H1 (cell line): ENCODE measurements around the gene ELFN1. TPM values are rescaled to one million over a fixed set of nuclear protein-coding genes. Genes with fewer than 3 reads are reported as not detected.

Experiments used
- CTCF ChIA-PET: fragments of 300-600 bp; sonication (Branson Sonifier 250); formaldehyde crosslinking; loops from one replicate; lab custom pipeline; 2021; ENCODE audit not compliant: partially characterized antibody; lab: Charles Lee
- POLR2A ChIA-PET: fragments of 300-600 bp; sonication (Branson Sonifier 250); formaldehyde crosslinking; loops from one replicate; lab custom pipeline; 2021; ENCODE audit warnings: inconsistent platforms; ENCODE audit not compliant: partially characterized antibody; lab: Charles Lee
- DNase-seq, 2 experiments: peaks; one replicate each; pipeline versions ENCODE4 v3.0.0 to v3.0.0-alpha.2; 2010 to 2022; ENCODE audit warnings: low spot score in 2 of 2, low read depth in 1 of 2, mixed read lengths in 1 of 2
- FAIRE-seq: peaks from 2 replicates; lab custom pipeline; 2011; peaks lifted over from hg19 to GRCh38; lab: Jason Lieb, UNC
- H2AFZ ChIP-seq: 2 replicates; pipeline ENCODE4 v1.8.1; 2012; ENCODE audit warnings: low read length, inconsistent platforms
- H2AK5ac ChIP-seq: 2 replicates; pipeline ENCODE4 v1.6.1; 2013; ENCODE audit warnings: low read depth, low read length
- H2BK120ac ChIP-seq: replicated peaks from 2 replicates; pipeline ENCODE3; 2013; ENCODE audit warnings: low read depth, low read length, inconsistent platforms
- H2BK12ac ChIP-seq: 2 replicates; pipeline ENCODE4 v1.6.1; 2013; ENCODE audit warnings: low read depth, low read length
- H2BK15ac ChIP-seq: 2 replicates; pipeline ENCODE4 v1.6.1; 2013; ENCODE audit warnings: low read length
- H2BK20ac ChIP-seq: 2 replicates; pipeline ENCODE4 v1.6.1; 2013; ENCODE audit warnings: low read length
- H2BK5ac ChIP-seq: 2 replicates; pipeline ENCODE4 v1.6.1; 2013; ENCODE audit warnings: low read depth, low read length
- H3K14ac ChIP-seq: 2 replicates; pipeline ENCODE4 v1.6.1; 2013; ENCODE audit warnings: inconsistent platforms; ENCODE audit not compliant: insufficient read length
- H3K18ac ChIP-seq: 2 replicates; pipeline ENCODE4 v1.6.1; 2013; ENCODE audit warnings: low read length; ENCODE audit errors: extremely low read depth
- H3K23ac ChIP-seq: 2 replicates; pipeline ENCODE4 v1.6.1; 2013; ENCODE audit warnings: inconsistent platforms; ENCODE audit not compliant: insufficient read length
- H3K23me2 ChIP-seq: 2 replicates; pipeline ENCODE4 v1.6.1; 2013; ENCODE audit warnings: low read depth, low read length
- H3K27ac ChIP-seq: 2 replicates; pipeline ENCODE4 v1.6.1; 2011; ENCODE audit warnings: low read depth, low read length, inconsistent platforms
- H3K27me3 ChIP-seq, 4 experiments: replicated peaks in 1 of 4; 1 replicate in 1 of 4; 2 replicates in 3 of 4; pipeline versions ENCODE4 v1.6.1 to v1.8.1; 2011 to 2013; ENCODE audit warnings: low read length in 3 of 4, mild to moderate bottlenecking in 3 of 4, inconsistent platforms in 2 of 4, mixed read lengths in 2 of 4, moderate library complexity in 1 of 4; ENCODE audit not compliant: control insufficient read depth in 3 of 4, insufficient read depth in 3 of 4; ENCODE audit errors: extremely low read depth in 1 of 4
- H3K36me3 ChIP-seq, 4 experiments: 2 replicates each; pipeline versions ENCODE4 v1.6.1 to v1.8.1; 2011 to 2013; ENCODE audit warnings: mild to moderate bottlenecking in 4 of 4, low read length in 3 of 4, moderate library complexity in 2 of 4, control low read depth in 1 of 4, inconsistent platforms in 1 of 4; ENCODE audit not compliant: insufficient read depth in 4 of 4, control insufficient read depth in 2 of 4
- H3K4ac ChIP-seq: replicated peaks from 2 replicates; pipeline ENCODE3; 2013; ENCODE audit warnings: low read length, low read depth, mixed read lengths, inconsistent platforms; ENCODE audit not compliant: insufficient read length
- H3K4me1 ChIP-seq, 4 experiments: replicated peaks in 1 of 4; 1 replicate in 1 of 4; 2 replicates in 3 of 4; pipeline versions ENCODE4 v1.6.1 to v1.8.1; 2011 to 2013; ENCODE audit warnings: low read length in 3 of 4, inconsistent platforms in 2 of 4, mixed read lengths in 1 of 4; ENCODE audit not compliant: insufficient read depth in 4 of 4, control insufficient read depth in 3 of 4
- H3K4me2 ChIP-seq, 2 experiments: 2 replicates each; pipeline versions ENCODE4 v1.6.1 to v1.8.1; 2011 to 2013; ENCODE audit warnings: low read depth in 2 of 2, low read length in 2 of 2, control low read depth in 1 of 2, inconsistent platforms in 1 of 2, mild to moderate bottlenecking in 1 of 2; ENCODE audit not compliant: insufficient read depth in 1 of 2
- H3K4me3 ChIP-seq, 4 experiments: fragments of 200-600, 300-600 bp in 1 of 4; sonication (generic), shearing (Covaris generic), sonication (Bioruptor Twin) in 1 of 4; 2 replicates each; pipeline versions ENCODE4 v1.5.1 to v1.8.1; 2011 to 2016; ENCODE audit warnings: low read length in 4 of 4, low read depth in 3 of 4, control low read depth in 2 of 4, inconsistent platforms in 2 of 4, mild to moderate bottlenecking in 2 of 4, mixed read lengths in 1 of 4, moderate library complexity in 1 of 4; ENCODE audit not compliant: insufficient read depth in 2 of 4; ENCODE audit errors: extremely low read depth in 1 of 4
- H3K56ac ChIP-seq: replicated peaks from 2 replicates; pipeline ENCODE3; 2013; ENCODE audit warnings: low read depth, mild to moderate bottlenecking, mixed read lengths, low read length, inconsistent platforms; ENCODE audit not compliant: insufficient read length
- H3K79me1 ChIP-seq: 2 replicates; pipeline ENCODE4 v1.6.1; 2013; ENCODE audit warnings: low read depth, low read length, control low read depth
- H3K79me2 ChIP-seq, 2 experiments: 2 replicates each; pipeline versions ENCODE4 v1.6.1 to v1.8.1; 2012 to 2013; ENCODE audit warnings: low read length in 2 of 2, mild to moderate bottlenecking in 2 of 2, inconsistent platforms in 1 of 2; ENCODE audit not compliant: insufficient read depth in 2 of 2, control insufficient read depth in 1 of 2
- H3K9ac ChIP-seq, 4 experiments: replicated peaks in 1 of 4; 1 replicate in 1 of 4; 2 replicates in 3 of 4; pipeline versions ENCODE4 v1.6.1 to v1.8.1; 2011 to 2013; ENCODE audit warnings: low read depth in 3 of 4, low read length in 3 of 4, control low read depth in 2 of 4, mild to moderate bottlenecking in 2 of 4, moderate library complexity in 2 of 4, inconsistent platforms in 1 of 4; ENCODE audit errors: extremely low read depth in 1 of 4
- H3K9me3 ChIP-seq, 2 experiments: 2 replicates each; pipeline versions ENCODE4 v1.6.1 to v1.8.1; 2012 to 2013; ENCODE audit warnings: mild to moderate bottlenecking in 2 of 2, moderate library complexity in 2 of 2, control low read depth in 1 of 2, inconsistent platforms in 1 of 2, low read depth in 1 of 2, low read length in 1 of 2, mixed read lengths in 1 of 2; ENCODE audit not compliant: insufficient read depth in 2 of 2
- H4K20me1 ChIP-seq, 2 experiments: replicated peaks in 1 of 2; 2 replicates each; pipeline versions ENCODE3 to v1.8.1; 2011 to 2013; ENCODE audit warnings: inconsistent platforms in 2 of 2, low read length in 2 of 2, mild to moderate bottlenecking in 1 of 2; ENCODE audit not compliant: insufficient read depth in 2 of 2, control insufficient read depth in 1 of 2
- H4K5ac ChIP-seq: 2 replicates; pipeline ENCODE4 v1.6.1; 2013; ENCODE audit warnings: low read length, low read depth, mixed read lengths, inconsistent platforms; ENCODE audit not compliant: insufficient read length
- H4K8ac ChIP-seq: 2 replicates; pipeline ENCODE4 v1.8.0; 2013; ENCODE audit warnings: mild to moderate bottlenecking, moderate library complexity, low read length, inconsistent platforms; ENCODE audit not compliant: insufficient read depth; ENCODE audit errors: extremely low read depth
- H4K91ac ChIP-seq: replicated peaks from 2 replicates; pipeline ENCODE3; 2013; ENCODE audit warnings: low read length, mixed read lengths, inconsistent platforms; ENCODE audit not compliant: insufficient read length
- HDAC2 ChIP-seq, 2 experiments: fragments of 300-600 bp in 1 of 2; sonication (generic) in 1 of 2; IDR thresholded peaks; 2 replicates each; pipeline ENCODE4 v1.6.1; 2011 to 2012; ENCODE audit warnings: low read depth in 2 of 2, low read length in 2 of 2, mild to moderate bottlenecking in 2 of 2, moderate library complexity in 2 of 2, borderline replicate concordance in 1 of 2, inconsistent platforms in 1 of 2
- WGBS, 2 experiments: shearing (Covaris generic) in 1 of 2; methylation state at CpG; one replicate each; pipeline versions ENCODE4 v1.1.6 to v1.1.7; 2013 to 2015; ENCODE audit warnings: low lambda C conversion rate in 2 of 2, mixed read lengths in 2 of 2, inconsistent platforms in 1 of 2, low coverage in 1 of 2, missing lambda C conversion rate in 1 of 2; ENCODE audit not compliant: insufficient replicate concordance in 2 of 2, insufficient coverage in 1 of 2, insufficient read length in 1 of 2; ENCODE audit errors: extremely low coverage in 1 of 2, missing lambda C conversion rate in 1 of 2; 5-methylcytosine and 5-hydroxymethylcytosine counted together
- polyA plus RNA-seq, 7 experiments: library from polyadenylated mRNA; depleted of rRNA in 3 of 7; stranded (reverse) in 5 of 7; unstranded in 2 of 7; fragments of >200 nt in 5 of 7; fragments of 200-250 nt in 2 of 7; gene quantifications; 1 replicate in 5 of 7; 2 replicates in 1 of 7; 4 replicates in 1 of 7; pipeline versions ENCODE4 v1.2.1 to v1.2.3, GENCODE V29; 2011 to 2013; ENCODE audit warnings: missing spikeins in 2 of 7, mixed read lengths in 2 of 7
- total RNA-seq: library from RNA; stranded (reverse); fragmentation: NEBNext Ultra II Directional; extraction: Animal tissue kit (Norgen Biotek cat#: 25700); gene quantifications from 2 replicates; pipeline ENCODE4 v1.2.1, GENCODE V29; 2021

The ELFN1 gene
- total and polyA plus RNA-seq, 2 of the 8 experiments (the other 6 are each of a cell fraction or from before 2014, with no cell fraction given) = 2.0 to 4.5 TPM

- no peak for FAIRE-seq
- H3K27me3 ChIP-seq = peaks cover 18 to 40% (median 36%) of the 10 kb centered on the region in 4 experiments
- CTCF ChIA-PET = interaction anchor here (1.1 to 1.4 kb wide), 3 partner anchors 9 to 95 kb away, joined by 3 to 4 read pairs (median 4); no protein-coding TSS in a partner anchor
Measured at GRCh38 chr7:1672851-1673486, 2.9 kb downstream of the ELFN1 start.

More at GRCh38 chr7:1672851-1673486, 2.9 kb downstream of the ELFN1 start:
- no peak overlapping the region for H3K23ac ChIP-seq
- H3K18ac ChIP-seq = no peak overlapping the region
- H2BK12ac ChIP-seq = no peak overlapping the region
- no peak for TF ChIP-seq HDAC2 (IDR thresholded peaks at IDR 0.05; ENCODE audit: borderline replicate concordance in 1 of 2, low read depth in 2 of 2, low read length in 2 of 2)
- H3K4me3 ChIP-seq = no peak overlapping the region
- no peak overlapping the region for H4K5ac ChIP-seq
- peaks cover under 1% of the 10 kb centered on the region; the same call in 1 of the 2 replicates for H3K79me1 ChIP-seq
- H3K4me2 ChIP-seq = no peak overlapping the region
- no peak overlapping the region for H4K91ac ChIP-seq
- POLR2A ChIA-PET = interaction anchor here (1.6 kb wide), 1 partner anchor 9 kb away, joined by 5 read pairs; no protein-coding TSS in a partner anchor
- H3K14ac ChIP-seq = no peak overlapping the region
- no peaks in the 10 kb centered on the region; a peak in 1 of 8 replicates for H3K36me3 ChIP-seq
- no peak overlapping the region for H3K56ac ChIP-seq
- peaks cover 11% of the 10 kb centered on the region; the same call in 1 of the 2 replicates for H3K23me2 ChIP-seq
- no peak overlapping the region for H2BK20ac ChIP-seq
- DNase-seq = no peak
- no peak overlapping the region for H2AFZ ChIP-seq
- H3K4me1 ChIP-seq = peaks cover 0 to 23% (median 12%) of the 10 kb centered on the region in 4 experiments; a peak in 5 of 7 replicates
- no peak overlapping the region for H2AK5ac ChIP-seq
- H2BK15ac ChIP-seq = no peak overlapping the region
- H2BK120ac ChIP-seq = no peak overlapping the region
- peaks cover 0 to 12% of the 10 kb centered on the region in 2 experiments for H4K20me1 ChIP-seq
- H2BK5ac ChIP-seq = no peak overlapping the region
- no peak overlapping the region for H3K9ac ChIP-seq
- H3K9me3 ChIP-seq = no peaks in the 10 kb centered on the region
- no peak overlapping the region for H3K27ac ChIP-seq
- no peak overlapping the region for H4K8ac ChIP-seq
- H3K79me2 ChIP-seq = no peaks in the 10 kb centered on the region
- no peak overlapping the region for H3K4ac ChIP-seq
- 75% methylated on average over 10 of the region's 23 CpGs; no CpG with 5 or more reads in 1 of the 2 experiments for WGBS, 2 experiments
